Astrocyte (in vitro differentiated cells and primary cell): ENCODE data around the gene FAM81B.

ENCODE experiments used
- CTCF ChIP-seq: IDR thresholded peaks from 2 replicates; pipeline ENCODE4 v1.5.1; 2011; ENCODE audit warnings: low read depth, mild to moderate bottlenecking, inconsistent platforms, low read length, moderate library complexity; ENCODE audit not compliant: insufficient read depth
- EZH2 ChIP-seq: IDR thresholded peaks from 2 replicates; pipeline ENCODE4 v1.6.1; 2012; ENCODE audit warnings: mild to moderate bottlenecking, low read length, inconsistent platforms; ENCODE audit not compliant: insufficient read depth

- TF ChIP-seq EZH2, result no peak
- TF ChIP-seq CTCF, result no peak
These were observed 43.6 kb upstream of the FAM81B start for GRCh38 chr5:95347506-95348120.
